ENCODE data around the gene ATP2B2. TPM values are rescaled to one million over a fixed set of nuclear protein-coding genes. Genes with fewer than 3 reads are reported as not detected.

The ATP2B2 gene
- total and polyA plus RNA-seq, 10 of the 15 experiments (the other 5 are each of a cell fraction or from before 2014, with no cell fraction given), result 0.04 TPM; not detected in 9

DNA sequence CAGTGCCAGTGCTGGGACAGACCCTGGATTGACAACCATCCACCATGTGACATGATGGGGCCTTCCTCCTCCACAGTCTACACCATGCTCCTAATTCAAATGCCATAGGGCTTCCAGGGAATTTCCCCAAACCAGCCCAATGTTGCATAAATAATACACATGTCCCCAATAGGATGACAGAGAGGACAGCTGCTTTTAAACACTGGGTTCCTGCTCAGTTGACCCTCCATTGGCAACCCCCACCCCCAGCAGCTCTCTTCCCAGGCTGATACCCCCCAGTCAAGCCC, 28.3 kb upstream of the ATP2B2 start:
- Histone ChIP-seq H3K27ac (ENCODE audit: control insufficient read depth, insufficient read depth) (no peak overlapping the region), H3K27me3 (replicated peaks in 1 of 2; ENCODE audit: control insufficient read depth in 2 of 2, insufficient read depth in 2 of 2, low read length in 1 of 2) (peaks cover 0 to 2% of the 10 kb centered on the region in 2 experiments; a peak in 2 of 4 replicates), H3K4me2 (ENCODE audit: control insufficient read depth, insufficient read depth) (no peak overlapping the region), H3K36me3 (ENCODE audit: control insufficient read depth in 2 of 2, insufficient read depth in 2 of 2, low read length in 1 of 2) (no peaks in the 10 kb centered on the region), H4K20me1 (ENCODE audit: control insufficient read depth, insufficient read depth) (no peaks in the 10 kb centered on the region), H3K9ac (ENCODE audit: control insufficient read depth, insufficient read depth, low read length) (no peak overlapping the region), H3K9me3 (replicated peaks; ENCODE audit: control insufficient read depth, insufficient read depth, low read length) (no peaks in the 10 kb centered on the region; the same call in 2 of the 3 replicates), H3K79me2 (ENCODE audit: control insufficient read depth, insufficient read depth, low read length) (no peaks in the 10 kb centered on the region), H3K4me1 (ENCODE audit: control insufficient read depth, insufficient read depth, low read length) (no peaks in the 10 kb centered on the region), H2AFZ (ENCODE audit: control insufficient read depth, low read depth, low read length) (no peak overlapping the region), H3K4me3 (no peak overlapping the region)
- intact Hi-C loops (cut with micrococcal nuclease; ENCODE audit: unreplicated experiment) (no loop called here), in situ Hi-C loops (cut with MboI) (no loop called here)
- ATAC-seq (no peak), DNase-seq (ENCODE audit: low read depth, low spot score) (no peak), FAIRE-seq (no peak)
- no TSS peak for BruUV-seq (replicated peaks)
- RAD21 ChIA-PET (ENCODE audit: unreplicated experiment), result no interaction called here
- TF ChIP-seq WRNIP1 (IDR thresholded peaks at IDR 0.05; ENCODE audit: borderline replicate concordance, low read depth, low read length), result no peak
- TF ChIP-seq NBN (IDR thresholded peaks at IDR 0.05), result no peak
- TF ChIP-seq TCF7 (IDR thresholded peaks at IDR 0.05; ENCODE audit: borderline replicate concordance), result no peak
- no peak for TF ChIP-seq MYB (IDR thresholded peaks at IDR 0.05; ENCODE audit: borderline replicate concordance, low read depth, low read length)
- no peak for TF ChIP-seq SPI1 (IDR thresholded peaks at IDR 0.05; ENCODE audit: borderline replicate concordance, insufficient read depth, low read depth, low read length)
- TF ChIP-seq SRF (IDR thresholded peaks at IDR 0.05; ENCODE audit: low read depth in 2 of 2, low read length in 2 of 2), result no peak
- TF ChIP-seq STAT1 (conservative IDR thresholded peaks at IDR 0.05), result no peak
- TF ChIP-seq CHD2 (IDR thresholded peaks at IDR 0.05; ENCODE audit: borderline replicate concordance, low read depth, low read length), result no peak
- TF ChIP-seq, protein P1, sequence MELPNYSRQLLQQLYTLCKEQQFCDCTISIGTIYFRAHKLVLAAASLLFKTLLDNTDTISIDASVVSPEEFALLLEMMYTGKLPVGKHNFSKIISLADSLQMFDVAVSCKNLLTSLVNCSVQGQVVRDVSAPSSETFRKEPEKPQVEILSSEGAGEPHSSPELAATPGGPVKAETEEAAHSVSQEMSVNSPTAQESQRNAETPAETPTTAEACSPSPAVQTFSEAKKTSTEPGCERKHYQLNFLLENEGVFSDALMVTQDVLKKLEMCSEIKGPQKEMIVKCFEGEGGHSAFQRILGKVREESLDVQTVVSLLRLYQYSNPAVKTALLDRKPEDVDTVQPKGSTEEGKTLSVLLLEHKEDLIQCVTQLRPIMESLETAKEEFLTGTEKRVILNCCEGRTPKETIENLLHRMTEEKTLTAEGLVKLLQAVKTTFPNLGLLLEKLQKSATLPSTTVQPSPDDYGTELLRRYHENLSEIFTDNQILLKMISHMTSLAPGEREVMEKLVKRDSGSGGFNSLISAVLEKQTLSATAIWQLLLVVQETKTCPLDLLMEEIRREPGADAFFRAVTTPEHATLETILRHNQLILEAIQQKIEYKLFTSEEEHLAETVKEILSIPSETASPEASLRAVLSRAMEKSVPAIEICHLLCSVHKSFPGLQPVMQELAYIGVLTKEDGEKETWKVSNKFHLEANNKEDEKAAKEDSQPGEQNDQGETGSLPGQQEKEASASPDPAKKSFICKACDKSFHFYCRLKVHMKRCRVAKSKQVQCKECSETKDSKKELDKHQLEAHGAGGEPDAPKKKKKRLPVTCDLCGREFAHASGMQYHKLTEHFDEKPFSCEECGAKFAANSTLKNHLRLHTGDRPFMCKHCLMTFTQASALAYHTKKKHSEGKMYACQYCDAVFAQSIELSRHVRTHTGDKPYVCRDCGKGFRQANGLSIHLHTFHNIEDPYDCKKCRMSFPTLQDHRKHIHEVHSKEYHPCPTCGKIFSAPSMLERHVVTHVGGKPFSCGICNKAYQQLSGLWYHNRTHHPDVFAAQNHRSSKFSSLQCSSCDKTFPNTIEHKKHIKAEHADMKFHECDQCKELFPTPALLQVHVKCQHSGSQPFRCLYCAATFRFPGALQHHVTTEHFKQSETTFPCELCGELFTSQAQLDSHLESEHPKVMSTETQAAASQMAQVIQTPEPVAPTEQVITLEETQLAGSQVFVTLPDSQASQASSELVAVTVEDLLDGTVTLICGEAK (IDR thresholded peaks at IDR 0.05; ENCODE audit: borderline replicate concordance), result no peak
- no peak for TF ChIP-seq ESRRA (IDR thresholded peaks at IDR 0.05; ENCODE audit: low read length)
- CTCF ChIA-PET, result no interaction called here
- SMC1A ChIA-PET (ENCODE audit: uncharacterized antibody, unreplicated experiment), result interaction anchor here (0.7 kb wide), 1 partner anchor 32 kb away, joined by 3 read pairs; no protein-coding TSS in a partner anchor
- POLR2A ChIA-PET, result no interaction called here
